ENCODE results near the gene TMC5.
"Not testable (repeated sequence)": the region's sequence is repeated elsewhere in the genome, so short reads cannot be mapped to it uniquely, and the experiment has no call there.

GRCh38 chr16:19397373-19397772, 20.3 kb upstream of the TMC5 start:
- TF ChIP-seq CTCF (IDR thresholded peaks at IDR 0.05 in 4 of 5, conservative IDR thresholded peaks at IDR 0.05 in 1 of 5); POLR2A (IDR thresholded peaks at IDR 0.05): not testable (repeated sequence)

Data from gastrocnemius medialis (tissue), 4 donors.